Activated CD4-positive, alpha-beta T cell treated with anti-CD3 and anti-CD28 coated beads for 48 hours (primary cell): ENCODE results near the gene C16orf90.
A peak's percentile ranks its signal among the peaks of the same experiment; 100 is the strongest.

Experiments
- DNase-seq: peaks from one replicate; pipeline ENCODE4 v3.0.0-alpha.2; 2020

C16orf90 gene

GRCh38 chr16:3495176-3495575, at the start of gene C16orf90:
TSS of gene C16orf90 (minus strand) at chr16:3495489. CDS start at chr16:3495421, 68 bp downstream.
- no peak for DNase-seq

GRCh38 chr16:3542601-3543373, 47.5 kb upstream of the C16orf90 start:
- DNase-seq: no peak

GRCh38 chr16:3541527-3542155, 46.4 kb upstream of the C16orf90 start:
- no peak for DNase-seq

- no peak for DNase-seq
Measured at GRCh38 chr16:3538222-3538621, 42.9 kb upstream of the C16orf90 start.

GRCh38 chr16:3536851-3537250, 41.6 kb upstream of the C16orf90 start:
- DNase-seq: no peak

GRCh38 chr16:3536271-3536731, 41.0 kb upstream of the C16orf90 start:
- DNase-seq: no peak

GRCh38 chr16:3534126-3534525, 38.8 kb upstream of the C16orf90 start:
- no peak for DNase-seq

GRCh38 chr16:3532741-3533140, 37.5 kb upstream of the C16orf90 start:
- no peak for DNase-seq

- DNase-seq: no peak
Measured at GRCh38 chr16:3530371-3530914, 35.2 kb upstream of the C16orf90 start.

- DNase-seq: no peak
Measured at GRCh38 chr16:3529175-3529574, 33.9 kb upstream of the C16orf90 start.

- DNase-seq: no peak
Measured at GRCh38 chr16:3528406-3528805, 33.1 kb upstream of the C16orf90 start.

- DNase-seq: peak; percentile 74
Measured at GRCh38 chr16:3527216-3527829, 32.0 kb upstream of the C16orf90 start.

GRCh38 chr16:3525951-3526350, 30.7 kb upstream of the C16orf90 start:
- DNase-seq: no peak

GRCh38 chr16:3523281-3523680, 28.0 kb upstream of the C16orf90 start:
- DNase-seq: no peak

- no peak for DNase-seq
Measured at GRCh38 chr16:3520841-3521240, 25.6 kb upstream of the C16orf90 start.

GRCh38 chr16:3520413-3520812, 25.1 kb upstream of the C16orf90 start:
- DNase-seq: no peak

- DNase-seq: no peak
Measured at GRCh38 chr16:3519581-3519980, 24.3 kb upstream of the C16orf90 start.

GRCh38 chr16:3518986-3519348, 23.7 kb upstream of the C16orf90 start:
- no peak for DNase-seq

- no peak for DNase-seq
Measured at GRCh38 chr16:3518292-3518985, 23.1 kb upstream of the C16orf90 start.

- no peak for DNase-seq
Measured at GRCh38 chr16:3515897-3516296, 20.6 kb upstream of the C16orf90 start.

GRCh38 chr16:3514621-3515020, 19.3 kb upstream of the C16orf90 start:
- no peak for DNase-seq

- DNase-seq: no peak
Measured at GRCh38 chr16:3513892-3514583, 18.7 kb upstream of the C16orf90 start.
